Neural progenitor cell (in vitro differentiated cells): ENCODE results near the gene IL2RA. TPM values are rescaled to one million over a fixed set of nuclear protein-coding genes. Genes with fewer than 3 reads are reported as not detected.
A peak's percentile ranks its signal among the peaks of the same experiment; 100 is the strongest.

Experiments used
- DNase-seq: peaks from one replicate; pipeline ENCODE4 v3.0.0-alpha.2; 2016; ENCODE audit warnings: low spot score
- H2AFZ ChIP-seq: fragments of 200-600 bp; sonication (generic); replicated peaks from 2 replicates; pipeline ENCODE4 v1.6.1; 2016; ENCODE audit warnings: antibody characterized with exemption
- H3F3A ChIP-seq: fragments of 200-600 bp; sonication (generic); 2 replicates; pipeline ENCODE4 v1.6.1; 2016; ENCODE audit warnings: antibody characterized with exemption, low read depth
- H3K27ac ChIP-seq: fragments of 200-600 bp; sonication (generic); 2 replicates; pipeline ENCODE4 v1.5.1; 2016; ENCODE audit warnings: mild to moderate bottlenecking
- H3K27me3 ChIP-seq: fragments of 200-600 bp; sonication (generic); 2 replicates; pipeline ENCODE4 v1.6.1; 2016; ENCODE audit warnings: mild to moderate bottlenecking, moderate library complexity
- H3K36me3 ChIP-seq: fragments of 200-600 bp; sonication (generic); 2 replicates; pipeline ENCODE4 v1.5.1; 2016
- H3K4me1 ChIP-seq: fragments of 200-600 bp; sonication (generic); 2 replicates; pipeline ENCODE4 v1.6.1; 2016; ENCODE audit warnings: mixed run types
- H3K4me2 ChIP-seq: fragments of 200-600 bp; sonication (generic); 2 replicates; pipeline ENCODE4 v1.6.1; 2016
- H3K4me3 ChIP-seq: fragments of 200-600 bp; sonication (generic); 2 replicates; pipeline ENCODE4 v1.5.1; 2016
- H3K79me2 ChIP-seq: fragments of 200-600 bp; sonication (generic); 2 replicates; pipeline ENCODE4 v1.6.1; 2016; ENCODE audit warnings: low read depth
- H3K9ac ChIP-seq: fragments of 200-600 bp; sonication (generic); 2 replicates; pipeline ENCODE4 v1.6.1; 2016
- H3K9me3 ChIP-seq: fragments of 200-600 bp; sonication (generic); 2 replicates; pipeline ENCODE4 v1.5.1; 2016; ENCODE audit warnings: low read depth
- H4K20me1 ChIP-seq: fragments of 200-600 bp; sonication (generic); 2 replicates; pipeline ENCODE4 v1.6.1; 2016; ENCODE audit warnings: low read depth
- H3K27ac Mint-ChIP-seq: 3 replicates; pipeline ENCODE4 v1.8.0; 2021; ENCODE audit warnings: mixed read lengths
- H3K27me3 Mint-ChIP-seq: 2 replicates; pipeline ENCODE4 v1.8.0; 2022; ENCODE audit warnings: low read depth, mild to moderate bottlenecking, inconsistent platforms, moderate library complexity, mixed read lengths; ENCODE audit not compliant: insufficient read depth
- H3K36me3 Mint-ChIP-seq: 3 replicates; pipeline ENCODE4 v1.8.0; 2021; ENCODE audit warnings: mixed read lengths
- H3K4me1 Mint-ChIP-seq: 3 replicates; pipeline ENCODE4 v1.8.0; 2021; ENCODE audit warnings: mixed read lengths
- H3K4me3 Mint-ChIP-seq: 3 replicates; pipeline ENCODE4 v1.8.0; 2021; ENCODE audit warnings: mild to moderate bottlenecking, moderate library complexity, mixed read lengths
- H3K9me3 Mint-ChIP-seq: 3 replicates; pipeline ENCODE4 v1.8.0; 2020; ENCODE audit warnings: mixed read lengths
- EZH2 ChIP-seq: fragments of 200-600 bp; sonication (generic); IDR thresholded peaks from 2 replicates; pipeline ENCODE4 v1.6.1; 2017; ENCODE audit warnings: antibody characterized with exemption, mild to moderate bottlenecking, moderate library complexity
- EZH2phosphoT487 ChIP-seq: fragments of 200-600 bp; sonication (generic); IDR thresholded peaks from 2 replicates; pipeline ENCODE4 v1.6.1; 2017; ENCODE audit warnings: antibody characterized with exemption
- total RNA-seq: library from RNA; depleted of rRNA; stranded (reverse); fragments of >200 nt; gene quantifications from 2 replicates; pipeline ENCODE4 v1.2.3, GENCODE V29; 2015; ENCODE audit warnings: low replicate concordance
- TF ChIP-seq, protein P1 (sequence below): fragments of 200-600 bp; sonication (generic); IDR thresholded peaks from 2 replicates; pipeline ENCODE4 v1.5.1; 2017; ENCODE audit warnings: antibody characterized with exemption, mild to moderate bottlenecking

The IL2RA gene
- total RNA-seq, 1 donor from 2014 or later, result not detected

DNA sequence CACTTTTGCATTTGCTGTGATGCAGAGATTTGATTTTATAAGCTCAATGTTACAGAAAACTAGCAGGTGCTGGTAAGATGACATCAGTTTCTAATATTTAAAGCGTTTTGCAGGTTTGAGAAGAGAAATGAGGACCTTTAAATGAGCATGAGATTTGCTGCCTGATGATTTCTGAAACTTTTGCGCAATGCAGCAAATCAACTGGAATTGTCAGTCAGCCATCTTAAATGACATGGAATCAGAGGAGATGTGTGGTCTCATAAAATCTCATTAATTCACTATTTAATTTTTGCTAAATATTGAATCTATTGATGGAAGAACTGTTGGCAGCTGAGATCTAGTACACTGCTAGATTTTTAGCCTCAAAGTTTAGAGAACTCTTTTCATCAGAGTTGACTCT is 30.6 kb upstream of the IL2RA start:
- H3K79me2 ChIP-seq, result peaks cover 86% of the 10 kb centered on the region
- TF ChIP-seq EZH2, result no peak
- H3K4me2 ChIP-seq, result no peak overlapping the region
- no peaks in the 10 kb centered on the region for H3K9me3 ChIP-seq
- H3K4me1 ChIP-seq, result peaks cover 23% of the 10 kb centered on the region
- H2AFZ ChIP-seq, result no peak overlapping the region
- peaks cover 8% of the 10 kb centered on the region for H3K27me3 Mint-ChIP-seq
- H3K4me3 Mint-ChIP-seq, result no peak overlapping the region
- no peak overlapping the region for H3K4me3 ChIP-seq
- peaks cover 87% of the 10 kb centered on the region for H4K20me1 ChIP-seq
- no peak overlapping the region for H3K27ac ChIP-seq
- DNase-seq, result no peak
- no peaks in the 10 kb centered on the region for H3K27me3 ChIP-seq
- H3K36me3 ChIP-seq, result no peaks in the 10 kb centered on the region
- peaks cover 54% of the 10 kb centered on the region for H3K4me1 Mint-ChIP-seq
- peaks cover 25% of the 10 kb centered on the region for H3K36me3 Mint-ChIP-seq
- peaks cover 11% of the 10 kb centered on the region for H3F3A ChIP-seq
- no peak overlapping the region for H3K27ac Mint-ChIP-seq
- no peak overlapping the region for H3K9ac ChIP-seq
- peaks cover 7% of the 10 kb centered on the region for H3K9me3 Mint-ChIP-seq

DNA sequence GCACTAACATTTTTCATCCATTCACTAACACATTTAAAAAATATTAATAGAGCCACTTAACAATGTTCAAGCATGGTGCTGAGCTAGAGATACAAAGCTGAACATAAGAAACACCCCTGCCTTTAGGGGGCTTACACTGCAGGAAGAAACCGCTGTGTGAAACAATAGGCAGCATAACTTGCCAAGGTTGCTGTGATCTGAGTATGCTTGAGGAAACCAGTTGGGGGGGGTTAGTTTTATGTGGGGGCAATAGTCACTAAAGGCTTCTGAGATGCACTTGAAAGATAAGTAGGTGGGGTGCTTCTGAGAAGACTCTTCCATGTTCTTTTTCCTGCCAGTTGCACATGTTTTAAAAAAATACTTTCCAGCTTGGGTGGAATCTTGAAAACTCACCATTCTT is 29.5 kb upstream of the IL2RA start:
- peaks cover 20% of the 10 kb centered on the region for H3K36me3 Mint-ChIP-seq
- TF ChIP-seq EZH2 (no peak), EZH2phosphoT487 (no peak)
- TF ChIP-seq, protein P1, sequence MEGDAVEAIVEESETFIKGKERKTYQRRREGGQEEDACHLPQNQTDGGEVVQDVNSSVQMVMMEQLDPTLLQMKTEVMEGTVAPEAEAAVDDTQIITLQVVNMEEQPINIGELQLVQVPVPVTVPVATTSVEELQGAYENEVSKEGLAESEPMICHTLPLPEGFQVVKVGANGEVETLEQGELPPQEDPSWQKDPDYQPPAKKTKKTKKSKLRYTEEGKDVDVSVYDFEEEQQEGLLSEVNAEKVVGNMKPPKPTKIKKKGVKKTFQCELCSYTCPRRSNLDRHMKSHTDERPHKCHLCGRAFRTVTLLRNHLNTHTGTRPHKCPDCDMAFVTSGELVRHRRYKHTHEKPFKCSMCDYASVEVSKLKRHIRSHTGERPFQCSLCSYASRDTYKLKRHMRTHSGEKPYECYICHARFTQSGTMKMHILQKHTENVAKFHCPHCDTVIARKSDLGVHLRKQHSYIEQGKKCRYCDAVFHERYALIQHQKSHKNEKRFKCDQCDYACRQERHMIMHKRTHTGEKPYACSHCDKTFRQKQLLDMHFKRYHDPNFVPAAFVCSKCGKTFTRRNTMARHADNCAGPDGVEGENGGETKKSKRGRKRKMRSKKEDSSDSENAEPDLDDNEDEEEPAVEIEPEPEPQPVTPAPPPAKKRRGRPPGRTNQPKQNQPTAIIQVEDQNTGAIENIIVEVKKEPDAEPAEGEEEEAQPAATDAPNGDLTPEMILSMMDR, result no peak
- H3K27me3 ChIP-seq, result no peaks in the 10 kb centered on the region
- peaks cover 6% of the 10 kb centered on the region for H3F3A ChIP-seq
- H3K9ac ChIP-seq, result no peak overlapping the region
- no peak overlapping the region for H2AFZ ChIP-seq
- H3K79me2 ChIP-seq, result peaks cover 75% of the 10 kb centered on the region
- no peaks in the 10 kb centered on the region for H3K36me3 ChIP-seq
- H3K4me1 ChIP-seq, result peaks cover 16% of the 10 kb centered on the region
- H3K27me3 Mint-ChIP-seq, result peaks cover 7% of the 10 kb centered on the region
- no peak overlapping the region for H3K27ac ChIP-seq
- peak overlapping the region; percentile 56 for H3K4me3 Mint-ChIP-seq
- H3K9me3 ChIP-seq, result no peaks in the 10 kb centered on the region
- H3K4me3 ChIP-seq, result no peak overlapping the region
- peak overlapping the region; percentile 46 for H3K4me2 ChIP-seq
- H3K4me1 Mint-ChIP-seq, result peaks cover 54% of the 10 kb centered on the region
- H3K9me3 Mint-ChIP-seq, result peaks cover 7% of the 10 kb centered on the region
- no peak overlapping the region for H3K27ac Mint-ChIP-seq
- H4K20me1 ChIP-seq, result peaks cover 76% of the 10 kb centered on the region
- peak; percentile 22 for DNase-seq

DNA sequence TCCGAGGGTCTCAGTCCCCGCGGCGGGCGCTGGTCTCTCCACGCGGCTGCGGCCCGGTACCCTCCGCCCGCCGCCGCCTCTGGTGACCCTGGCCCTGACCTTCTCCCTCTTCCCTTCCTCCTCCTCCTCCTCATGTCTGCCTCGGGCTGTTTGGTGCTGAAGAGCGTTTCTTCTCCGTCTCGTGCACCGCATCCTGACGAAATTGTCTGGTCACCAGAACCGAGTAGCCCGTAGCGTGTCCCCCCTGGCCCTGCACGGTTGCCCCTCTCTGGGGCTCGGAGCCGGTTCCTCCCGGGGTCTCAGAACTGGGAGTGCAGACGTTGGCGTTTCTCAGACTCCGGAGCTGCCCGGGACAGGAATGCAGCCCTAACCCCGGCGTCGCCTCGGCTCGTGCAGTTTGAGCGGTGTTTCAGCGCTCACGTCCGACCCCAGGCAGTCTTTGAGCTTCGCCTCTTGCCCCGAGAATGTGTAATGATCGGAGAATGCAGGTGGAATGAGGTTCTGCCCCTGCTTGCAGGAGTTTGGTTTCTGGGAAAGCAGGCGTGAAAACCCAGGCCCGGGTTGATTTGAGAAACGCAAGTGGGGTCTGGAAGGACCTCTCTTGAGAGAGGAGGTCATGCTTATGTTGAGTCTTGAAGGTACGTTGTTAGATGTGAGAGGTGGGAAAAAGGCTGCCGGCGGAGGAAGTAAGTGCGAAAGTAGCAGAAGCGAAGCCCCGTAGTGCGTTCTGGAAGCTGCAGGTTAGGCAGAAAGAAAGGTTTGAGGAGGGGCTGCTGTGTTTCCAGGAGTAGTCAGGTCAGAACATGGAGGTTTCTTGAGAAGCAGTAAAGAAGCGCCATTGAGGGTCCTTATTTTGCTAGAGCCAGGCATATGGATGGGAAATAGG is 27.4 kb upstream of the IL2RA start:
- H3K36me3 ChIP-seq, result no peaks in the 10 kb centered on the region
- no peaks in the 10 kb centered on the region for H3K9me3 ChIP-seq
- peak overlapping the region; percentile 97 for H3K4me2 ChIP-seq
- H3K4me3 Mint-ChIP-seq, result peak overlapping the region; percentile 95
- H3K79me2 ChIP-seq, result peaks cover 55% of the 10 kb centered on the region
- peak overlapping the region; percentile 97 for H3K4me3 ChIP-seq
- H3K27ac Mint-ChIP-seq, result peak overlapping the region; percentile 89
- H2AFZ ChIP-seq, result peak overlapping the region; percentile 27
- peaks cover 41% of the 10 kb centered on the region for H3K4me1 Mint-ChIP-seq
- no peaks in the 10 kb centered on the region for H3K27me3 ChIP-seq
- peaks cover 15% of the 10 kb centered on the region for H3K36me3 Mint-ChIP-seq
- peaks cover 55% of the 10 kb centered on the region for H4K20me1 ChIP-seq
- H3K4me1 ChIP-seq, result peaks cover 15% of the 10 kb centered on the region
- TF ChIP-seq, protein P1, result no peak
- TF ChIP-seq EZH2 (no peak), EZH2phosphoT487 (no peak)
- no peaks in the 10 kb centered on the region for H3F3A ChIP-seq
- H3K9ac ChIP-seq, result peak overlapping the region; percentile 90
- peaks cover 7% of the 10 kb centered on the region for H3K9me3 Mint-ChIP-seq
- DNase-seq, result peak; percentile 76
- no peak overlapping the region for H3K27ac ChIP-seq
- peaks cover 12% of the 10 kb centered on the region for H3K27me3 Mint-ChIP-seq
